ENCODE measurements around the gene ACTRT2.

ACTRT2 gene

GRCh38 chr1:2983706-2984398, 37.4 kb upstream of the ACTRT2 start:
- DNase-seq (ENCODE audit: low read depth), result no peak

- no peak for DNase-seq (ENCODE audit: low read depth)
Observed at GRCh38 chr1:2984399-2985061, 36.7 kb upstream of the ACTRT2 start.

- DNase-seq (ENCODE audit: low read depth), result no peak
Observed at GRCh38 chr1:2985067-2985561, 36.2 kb upstream of the ACTRT2 start.

GRCh38 chr1:2985694-2986548, 35.3 kb upstream of the ACTRT2 start:
- DNase-seq (ENCODE audit: low read depth), result no peak

GRCh38 chr1:2986549-2987305, 34.5 kb upstream of the ACTRT2 start:
- no peak for DNase-seq (ENCODE audit: low read depth)

GRCh38 chr1:2987773-2988172, 33.5 kb upstream of the ACTRT2 start:
- no peak for DNase-seq (ENCODE audit: low read depth)

- DNase-seq (ENCODE audit: low read depth), result no peak
Observed at GRCh38 chr1:2988256-2988655, 33.0 kb upstream of the ACTRT2 start.

- no peak for DNase-seq (ENCODE audit: low read depth)
Observed at GRCh38 chr1:2989185-2989584, 32.1 kb upstream of the ACTRT2 start.

- DNase-seq (ENCODE audit: low read depth), result no peak
Observed at GRCh38 chr1:2989976-2990375, 31.3 kb upstream of the ACTRT2 start.

- DNase-seq (ENCODE audit: low read depth), result no peak
Observed at GRCh38 chr1:2990376-2991115, 30.7 kb upstream of the ACTRT2 start.

- no peak for DNase-seq (ENCODE audit: low read depth)
Observed at GRCh38 chr1:2991753-2992495, 29.3 kb upstream of the ACTRT2 start.

GRCh38 chr1:2998503-2999100, 22.7 kb upstream of the ACTRT2 start:
- no peak for DNase-seq (ENCODE audit: low read depth)

- no peak for DNase-seq (ENCODE audit: low read depth)
Observed at GRCh38 chr1:2999138-2999537, 22.1 kb upstream of the ACTRT2 start.

- no peak for DNase-seq (ENCODE audit: low read depth)
Observed at GRCh38 chr1:2999571-2999970, 21.7 kb upstream of the ACTRT2 start.

- no peak for DNase-seq (ENCODE audit: low read depth)
Observed at GRCh38 chr1:3000214-3000613, 21.1 kb upstream of the ACTRT2 start.

- no peak for DNase-seq (ENCODE audit: low read depth)
Observed at GRCh38 chr1:3000671-3001470, 20.4 kb upstream of the ACTRT2 start.

GRCh38 chr1:3001471-3002348, 19.6 kb upstream of the ACTRT2 start:
- DNase-seq (ENCODE audit: low read depth), result no peak

- DNase-seq (ENCODE audit: low read depth), result no peak
Observed at GRCh38 chr1:3002349-3003038, 18.8 kb upstream of the ACTRT2 start.
